GM23338 (cell line): Measurements from ENCODE around the gene SSNA1.
A peak's percentile ranks its signal among the peaks of the same experiment; 100 is the strongest.

Experiments
- CREB1 ChIP-seq: fragments of 250-450 bp; sonication (Bioruptor Pico); IDR thresholded peaks from 2 replicates; pipeline ENCODE4 v1.5.0; 2020; ENCODE audit warnings: low read depth, mild to moderate bottlenecking, moderate library complexity
- EZH2 ChIP-seq: fragments of 200-600 bp; sonication (generic); IDR thresholded peaks from one replicate; pipeline ENCODE4 v1.8.0; 2017; ENCODE audit warnings: antibody characterized with exemption, mild to moderate bottlenecking, low read depth; ENCODE audit not compliant: unreplicated experiment
- JUNB ChIP-seq: IDR thresholded peaks from one replicate; pipeline ENCODE4 v1.6.1; 2016; ENCODE audit warnings: antibody characterized with exemption; ENCODE audit not compliant: unreplicated experiment
- POLR2AphosphoS5 ChIP-seq: IDR thresholded peaks from 2 replicates; pipeline ENCODE4 v1.6.1; 2016; ENCODE audit warnings: antibody characterized with exemption, low read depth
- TF ChIP-seq, protein P1 (sequence below): IDR thresholded peaks from 2 replicates; pipeline ENCODE4 v1.6.1; 2016; ENCODE audit warnings: antibody characterized with exemption
- TF ChIP-seq, protein P2 (sequence below), 2 experiments: fragments of 200-600 bp in 1 of 2; sonication (generic) in 1 of 2; conservative IDR thresholded peaks; 2 replicates each; pipeline versions ENCODE4 v1.5.1 to v1.6.1; 2016 to 2017; ENCODE audit warnings: antibody characterized with exemption in 2 of 2, low read depth in 2 of 2, mild to moderate bottlenecking in 2 of 2, moderate library complexity in 1 of 2
- TF ChIP-seq, protein P3 (sequence below): IDR thresholded peaks from one replicate; pipeline ENCODE4 v1.6.1; 2018; ENCODE audit warnings: antibody characterized with exemption; ENCODE audit not compliant: unreplicated experiment

DNA sequence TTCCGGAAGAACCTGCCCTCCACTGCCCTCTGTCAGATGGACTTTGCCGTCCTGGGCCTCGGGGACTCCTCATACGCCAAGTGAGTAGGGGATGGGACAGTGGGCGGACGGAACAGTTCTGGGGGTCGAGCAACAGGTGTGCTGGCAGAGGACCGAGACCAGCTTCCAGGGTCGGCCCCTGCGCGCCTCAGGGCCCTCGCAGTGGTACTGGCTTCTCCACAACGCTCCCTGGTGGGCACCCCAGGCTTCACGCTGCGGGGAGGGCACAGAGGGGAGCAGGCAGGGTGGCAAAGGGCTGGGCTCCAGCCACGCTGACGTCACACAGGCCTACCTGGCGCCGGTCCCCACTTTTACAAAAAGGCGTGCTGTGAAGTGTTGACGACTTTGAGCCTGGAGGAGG is 24.0 kb downstream of the SSNA1 start:
- TF ChIP-seq, protein P1, sequence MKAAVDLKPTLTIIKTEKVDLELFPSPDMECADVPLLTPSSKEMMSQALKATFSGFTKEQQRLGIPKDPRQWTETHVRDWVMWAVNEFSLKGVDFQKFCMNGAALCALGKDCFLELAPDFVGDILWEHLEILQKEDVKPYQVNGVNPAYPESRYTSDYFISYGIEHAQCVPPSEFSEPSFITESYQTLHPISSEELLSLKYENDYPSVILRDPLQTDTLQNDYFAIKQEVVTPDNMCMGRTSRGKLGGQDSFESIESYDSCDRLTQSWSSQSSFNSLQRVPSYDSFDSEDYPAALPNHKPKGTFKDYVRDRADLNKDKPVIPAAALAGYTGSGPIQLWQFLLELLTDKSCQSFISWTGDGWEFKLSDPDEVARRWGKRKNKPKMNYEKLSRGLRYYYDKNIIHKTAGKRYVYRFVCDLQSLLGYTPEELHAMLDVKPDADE = no peak
- TF ChIP-seq, protein P2, sequence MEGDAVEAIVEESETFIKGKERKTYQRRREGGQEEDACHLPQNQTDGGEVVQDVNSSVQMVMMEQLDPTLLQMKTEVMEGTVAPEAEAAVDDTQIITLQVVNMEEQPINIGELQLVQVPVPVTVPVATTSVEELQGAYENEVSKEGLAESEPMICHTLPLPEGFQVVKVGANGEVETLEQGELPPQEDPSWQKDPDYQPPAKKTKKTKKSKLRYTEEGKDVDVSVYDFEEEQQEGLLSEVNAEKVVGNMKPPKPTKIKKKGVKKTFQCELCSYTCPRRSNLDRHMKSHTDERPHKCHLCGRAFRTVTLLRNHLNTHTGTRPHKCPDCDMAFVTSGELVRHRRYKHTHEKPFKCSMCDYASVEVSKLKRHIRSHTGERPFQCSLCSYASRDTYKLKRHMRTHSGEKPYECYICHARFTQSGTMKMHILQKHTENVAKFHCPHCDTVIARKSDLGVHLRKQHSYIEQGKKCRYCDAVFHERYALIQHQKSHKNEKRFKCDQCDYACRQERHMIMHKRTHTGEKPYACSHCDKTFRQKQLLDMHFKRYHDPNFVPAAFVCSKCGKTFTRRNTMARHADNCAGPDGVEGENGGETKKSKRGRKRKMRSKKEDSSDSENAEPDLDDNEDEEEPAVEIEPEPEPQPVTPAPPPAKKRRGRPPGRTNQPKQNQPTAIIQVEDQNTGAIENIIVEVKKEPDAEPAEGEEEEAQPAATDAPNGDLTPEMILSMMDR (conservative IDR thresholded peaks at IDR 0.05; ENCODE audit: low read depth in 2 of 2) = peak in 1 of 2 experiments; percentile 45; a peak in 2 of 4 replicates
- TF ChIP-seq CREB1 (CRISPR knock-in tag) (no peak), POLR2AphosphoS5 (no peak), EZH2 (no peak), JUNB (no peak)
- TF ChIP-seq, protein P3, sequence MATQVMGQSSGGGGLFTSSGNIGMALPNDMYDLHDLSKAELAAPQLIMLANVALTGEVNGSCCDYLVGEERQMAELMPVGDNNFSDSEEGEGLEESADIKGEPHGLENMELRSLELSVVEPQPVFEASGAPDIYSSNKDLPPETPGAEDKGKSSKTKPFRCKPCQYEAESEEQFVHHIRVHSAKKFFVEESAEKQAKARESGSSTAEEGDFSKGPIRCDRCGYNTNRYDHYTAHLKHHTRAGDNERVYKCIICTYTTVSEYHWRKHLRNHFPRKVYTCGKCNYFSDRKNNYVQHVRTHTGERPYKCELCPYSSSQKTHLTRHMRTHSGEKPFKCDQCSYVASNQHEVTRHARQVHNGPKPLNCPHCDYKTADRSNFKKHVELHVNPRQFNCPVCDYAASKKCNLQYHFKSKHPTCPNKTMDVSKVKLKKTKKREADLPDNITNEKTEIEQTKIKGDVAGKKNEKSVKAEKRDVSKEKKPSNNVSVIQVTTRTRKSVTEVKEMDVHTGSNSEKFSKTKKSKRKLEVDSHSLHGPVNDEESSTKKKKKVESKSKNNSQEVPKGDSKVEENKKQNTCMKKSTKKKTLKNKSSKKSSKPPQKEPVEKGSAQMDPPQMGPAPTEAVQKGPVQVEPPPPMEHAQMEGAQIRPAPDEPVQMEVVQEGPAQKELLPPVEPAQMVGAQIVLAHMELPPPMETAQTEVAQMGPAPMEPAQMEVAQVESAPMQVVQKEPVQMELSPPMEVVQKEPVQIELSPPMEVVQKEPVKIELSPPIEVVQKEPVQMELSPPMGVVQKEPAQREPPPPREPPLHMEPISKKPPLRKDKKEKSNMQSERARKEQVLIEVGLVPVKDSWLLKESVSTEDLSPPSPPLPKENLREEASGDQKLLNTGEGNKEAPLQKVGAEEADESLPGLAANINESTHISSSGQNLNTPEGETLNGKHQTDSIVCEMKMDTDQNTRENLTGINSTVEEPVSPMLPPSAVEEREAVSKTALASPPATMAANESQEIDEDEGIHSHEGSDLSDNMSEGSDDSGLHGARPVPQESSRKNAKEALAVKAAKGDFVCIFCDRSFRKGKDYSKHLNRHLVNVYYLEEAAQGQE = no peak
